ENCODE data around the gene GSTCD.

Gene GSTCD

GRCh38 chr4:105708181-105709080 lies at the start of gene GSTCD, which contains the start of gene INTS12:
Gene GSTCD (plus strand): TSS chr4:105708784. CDS start chr4:105717614, 8,830 bp downstream.
Gene INTS12 (minus strand): TSS chr4:105708689. CDS start chr4:105700005, 8,684 bp downstream.
- H3K4me3 ChIP-seq (replicated peaks in 1 of 2; ENCODE audit: low read depth in 2 of 2, low read length in 2 of 2): peak within 1 kb of the TSS; percentile 90 to 93
- DNase-seq (ENCODE audit: low read depth in 2 of 2): peak; percentile 94 to 96
- TF ChIP-seq CTCF (IDR thresholded peaks at IDR 0.05; ENCODE audit: low read depth, low read length): no peak

- no peak for DNase-seq (ENCODE audit: low read depth in 2 of 2)
- TF ChIP-seq CTCF (IDR thresholded peaks at IDR 0.05; ENCODE audit: low read depth, low read length): no peak
- H3K4me3 ChIP-seq (replicated peaks in 1 of 2; ENCODE audit: low read depth in 2 of 2, low read length in 2 of 2): no peak overlapping the region
Observed at GRCh38 chr4:105659190-105659589, 49.4 kb upstream of the GSTCD start.

GRCh38 chr4:105661028-105661427 lies 47.6 kb upstream of the GSTCD start:
- TF ChIP-seq CTCF (IDR thresholded peaks at IDR 0.05; ENCODE audit: low read depth, low read length): no peak
- no peak overlapping the region for H3K4me3 ChIP-seq (replicated peaks in 1 of 2; ENCODE audit: low read depth in 2 of 2, low read length in 2 of 2)
- no peak for DNase-seq (ENCODE audit: low read depth in 2 of 2)

GRCh38 chr4:105662935-105663675 lies 45.5 kb upstream of the GSTCD start:
- TF ChIP-seq CTCF (IDR thresholded peaks at IDR 0.05; ENCODE audit: low read depth, low read length): no peak
- H3K4me3 ChIP-seq (replicated peaks in 1 of 2; ENCODE audit: low read depth in 2 of 2, low read length in 2 of 2): no peak overlapping the region
- DNase-seq (ENCODE audit: low read depth in 2 of 2): no peak

- H3K4me3 ChIP-seq (replicated peaks in 1 of 2; ENCODE audit: low read depth in 2 of 2, low read length in 2 of 2): no peak overlapping the region
- TF ChIP-seq CTCF (IDR thresholded peaks at IDR 0.05; ENCODE audit: low read depth, low read length): peak; percentile 14
- peak; percentile 57 to 62 for DNase-seq (ENCODE audit: low read depth in 2 of 2)
Observed at GRCh38 chr4:105666693-105667092, 41.9 kb upstream of the GSTCD start.

- no peak for DNase-seq (ENCODE audit: low read depth in 2 of 2)
- TF ChIP-seq CTCF (IDR thresholded peaks at IDR 0.05; ENCODE audit: low read depth, low read length): no peak
- no peak overlapping the region for H3K4me3 ChIP-seq (replicated peaks in 1 of 2; ENCODE audit: low read depth in 2 of 2, low read length in 2 of 2)
Observed at GRCh38 chr4:105670684-105671083, 37.9 kb upstream of the GSTCD start.
